ENCODE measurements around the gene PSMA3.
"Not testable (repeated sequence)": the region's sequence is repeated elsewhere in the genome, so short reads cannot be mapped to it uniquely, and the experiment has no call there.

Gene PSMA3

GRCh38 chr14:58244556-58245387 is at the start of gene PSMA3:
Gene PSMA3, plus strand, starts transcription at chr14:58244843. Its CDS starts 78 bp downstream, at chr14:58244921.
- FAIRE-seq, result peak; percentile 97

- no peak for FAIRE-seq
Measured at GRCh38 chr14:58196198-58196597, 48.4 kb upstream of the PSMA3 start.

GRCh38 chr14:58198086-58198485 is 46.6 kb upstream of the PSMA3 start:
- FAIRE-seq, result no peak

- FAIRE-seq, result no peak
Measured at GRCh38 chr14:58199726-58200479, 44.7 kb upstream of the PSMA3 start, which contains the start of gene ACTR10. Gene ACTR10, plus strand, starts transcription at chr14:58200149. Its CDS starts 69 bp downstream, at chr14:58200218.

DNA sequence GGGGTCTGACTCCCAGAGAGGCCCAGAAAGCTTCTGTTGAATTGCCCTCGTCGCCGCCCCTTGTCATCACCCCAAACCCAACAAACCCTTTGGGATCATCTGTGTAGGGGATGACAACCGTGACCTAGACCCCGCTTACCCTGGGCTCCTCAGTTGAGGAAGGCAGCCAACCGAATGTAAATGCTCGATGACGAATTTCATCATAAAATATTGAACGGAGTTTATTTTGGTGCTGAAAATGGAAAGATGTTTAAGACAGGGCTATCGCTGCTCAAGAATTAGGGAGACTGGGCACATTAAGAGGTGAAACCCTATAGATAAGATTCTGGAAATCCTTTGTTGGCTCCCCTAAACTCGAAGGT is 44.2 kb upstream of the PSMA3 start:
- no peak for FAIRE-seq

DNA sequence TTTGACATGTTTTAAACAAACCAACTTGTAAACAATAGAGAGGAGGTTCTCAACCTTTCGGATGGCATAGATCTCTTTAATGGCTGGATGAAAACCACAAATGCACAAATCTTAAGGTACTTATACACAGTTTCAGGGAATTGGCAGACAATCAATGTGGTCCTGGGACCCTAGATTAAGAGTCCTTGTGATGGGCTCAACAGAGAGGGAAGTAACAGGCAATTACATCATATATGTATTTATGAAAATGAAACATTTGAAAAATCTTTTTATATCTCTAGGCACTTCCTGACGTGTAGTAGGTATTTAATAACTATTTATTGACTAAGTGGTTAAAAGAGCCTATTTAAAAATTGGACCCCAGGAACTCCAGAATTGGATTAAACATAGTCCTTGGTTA is 43.8 kb upstream of the PSMA3 start:
- FAIRE-seq, result no peak

DNA sequence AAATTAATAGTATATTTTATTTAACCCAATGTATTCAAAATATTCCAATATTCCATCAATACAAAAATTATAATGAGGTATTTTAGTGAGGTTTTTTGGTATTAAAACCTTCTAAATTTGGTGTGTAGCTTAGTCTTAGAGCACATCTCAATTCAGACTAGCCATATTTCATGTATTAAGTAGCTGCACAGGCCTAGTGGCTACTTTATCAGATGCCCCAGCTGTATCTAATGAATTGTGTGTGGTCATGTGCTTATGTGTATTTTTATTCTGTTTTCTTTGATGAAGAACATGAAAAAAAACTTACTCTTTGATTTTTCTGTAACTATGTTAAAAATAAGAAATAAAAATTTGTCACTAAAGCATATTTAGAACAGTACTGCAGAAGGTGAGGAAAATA is 31.5 kb upstream of the PSMA3 start:
- FAIRE-seq, result no peak

GRCh38 chr14:58215191-58215914 is 29.3 kb upstream of the PSMA3 start:
- no peak for FAIRE-seq

GRCh38 chr14:58216544-58216943 is 28.1 kb upstream of the PSMA3 start:
- FAIRE-seq, result no peak

GRCh38 chr14:58227096-58227819 is 17.4 kb upstream of the PSMA3 start:
- no peak for FAIRE-seq

DNA sequence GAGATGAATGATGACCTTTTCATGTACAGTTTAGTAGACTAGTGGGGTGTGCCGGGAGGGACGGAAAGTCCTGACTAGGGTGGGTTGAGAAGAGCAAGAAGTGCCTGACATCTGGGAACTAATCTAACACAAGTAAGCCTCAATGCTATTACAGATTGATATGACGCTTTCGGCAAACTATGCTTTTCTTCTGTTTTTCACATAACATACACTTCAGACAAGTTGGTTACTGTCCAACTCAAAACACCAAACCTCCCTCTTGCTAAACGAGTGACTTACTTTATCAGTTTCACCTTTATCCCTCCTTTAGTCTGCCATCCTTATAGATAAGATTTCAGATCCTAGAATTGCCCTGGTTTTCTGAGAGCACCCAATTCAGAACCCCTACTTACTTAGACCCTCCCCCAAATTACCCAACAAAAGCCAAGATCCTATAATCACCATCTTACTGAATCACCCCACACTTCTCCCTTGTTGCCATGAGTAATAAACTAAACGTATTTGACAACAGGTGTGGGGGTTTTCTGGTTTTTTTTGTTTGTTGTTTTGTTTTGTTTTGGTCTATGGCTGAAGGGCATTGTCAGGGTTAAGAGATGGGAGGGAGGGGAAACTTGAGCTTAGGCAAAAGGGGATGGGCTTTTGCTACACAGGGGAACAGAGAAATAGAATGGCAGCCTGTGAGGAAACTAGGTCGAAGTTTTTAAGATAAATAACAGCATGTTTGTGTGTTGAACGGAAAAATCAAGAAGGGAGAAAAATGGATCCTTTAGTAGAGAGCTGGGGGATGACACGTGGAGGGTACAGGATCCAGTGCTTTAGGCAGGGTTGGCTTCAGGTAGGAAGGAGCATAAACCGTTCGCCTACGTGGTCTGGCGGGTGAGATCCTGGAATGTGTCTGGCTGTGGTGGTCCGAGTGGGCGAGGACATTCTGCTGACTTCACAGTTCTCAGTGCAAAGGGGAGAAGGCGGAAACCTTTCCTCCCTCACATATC is 6.1 kb upstream of the PSMA3 start:
- no peak for FAIRE-seq

GRCh38 chr14:58239244-58240195 is 5.1 kb upstream of the PSMA3 start:
- peak; percentile 87 for FAIRE-seq

- no peak for FAIRE-seq
Measured at GRCh38 chr14:58243790-58244555, 670 bp upstream of the PSMA3 start.

GRCh38 chr14:58245562-58245961 is 919 bp downstream of the PSMA3 start:
- no peak for FAIRE-seq

GRCh38 chr14:58249611-58250010 is 5.0 kb downstream of the PSMA3 start:
- no peak for FAIRE-seq

GRCh38 chr14:58258156-58258555 is 13.5 kb downstream of the PSMA3 start:
- FAIRE-seq, result no peak

DNA sequence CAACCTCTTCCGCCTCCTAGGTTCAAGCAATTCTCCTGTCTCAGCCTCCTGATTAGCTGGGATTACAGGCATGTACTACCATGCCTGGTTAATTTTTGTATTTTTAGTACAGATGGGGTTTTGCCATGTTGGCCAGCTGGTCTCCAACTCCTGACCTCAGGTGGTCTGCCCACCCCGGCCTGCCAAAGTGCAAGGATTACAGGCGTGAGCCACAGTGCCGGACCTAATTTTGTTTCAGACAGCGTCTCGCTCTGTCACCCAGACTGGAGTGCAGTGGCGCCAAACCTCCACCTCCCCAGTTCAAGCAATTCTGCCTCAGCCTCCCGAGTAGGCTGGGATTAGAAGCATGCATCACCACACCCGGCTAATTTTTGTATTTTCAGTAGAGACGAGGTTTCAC is 17.4 kb downstream of the PSMA3 start:
- FAIRE-seq, result not testable (repeated sequence)

DNA sequence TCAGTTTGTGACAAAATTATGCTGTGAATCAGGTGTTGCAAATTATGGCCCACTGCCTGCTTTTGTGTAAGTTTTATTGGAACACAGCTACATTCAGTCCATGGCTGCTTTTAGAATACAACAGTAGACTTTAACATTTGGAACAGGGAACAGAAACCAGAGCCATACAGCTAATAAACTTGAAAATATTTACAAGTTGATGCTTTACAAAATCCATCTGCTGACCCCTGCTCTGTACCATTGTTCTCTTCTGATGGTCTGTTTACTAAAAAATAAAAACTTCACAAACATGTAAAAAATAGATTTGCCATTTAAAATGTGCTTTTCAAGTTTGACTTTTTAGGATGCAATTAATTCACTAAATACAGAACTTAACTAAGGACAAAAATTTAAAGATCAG is 20.8 kb downstream of the PSMA3 start:
- FAIRE-seq, result peak; percentile 96

- FAIRE-seq, result no peak
Measured at GRCh38 chr14:58270628-58271027, 26.0 kb downstream of the PSMA3 start.

All from endometrium (tissue), 2 donors.